IPS-20b (cell line): ENCODE data around the gene IFT25.
A peak's percentile ranks its signal among the peaks of the same experiment; 100 is the strongest.

Experiments
- H3K27ac ChIP-seq: one replicate; pipeline ENCODE4 v1.5.1; 2013; ENCODE audit warnings: low read length
- H3K27me3 ChIP-seq: 2 replicates; pipeline ENCODE4 v1.6.1; 2013; ENCODE audit warnings: mild to moderate bottlenecking, low read length, inconsistent platforms; ENCODE audit not compliant: insufficient read depth
- H3K36me3 ChIP-seq: 2 replicates; pipeline ENCODE4 v1.6.1; 2013; ENCODE audit warnings: low read depth, mild to moderate bottlenecking, inconsistent platforms, low read length, moderate library complexity; ENCODE audit not compliant: insufficient read depth
- H3K4me1 ChIP-seq: 2 replicates; pipeline ENCODE4 v1.6.1; 2013; ENCODE audit warnings: mild to moderate bottlenecking, control low read depth, inconsistent platforms, low read length, moderate library complexity; ENCODE audit not compliant: insufficient read depth
- H3K4me3 ChIP-seq: 2 replicates; pipeline ENCODE4 v1.5.1; 2013; ENCODE audit warnings: mild to moderate bottlenecking, low read length, inconsistent platforms
- H3K9ac ChIP-seq: 2 replicates; pipeline ENCODE4 v1.6.1; 2013; ENCODE audit warnings: low read depth, mild to moderate bottlenecking, inconsistent platforms, low read length, moderate library complexity
- H3K9me3 ChIP-seq: 2 replicates; pipeline ENCODE4 v1.6.1; 2013; ENCODE audit warnings: mild to moderate bottlenecking, low read depth, low read length, inconsistent platforms; ENCODE audit not compliant: insufficient read depth

Gene IFT25

GRCh38 chr1:53942127-53942957 is 3.2 kb downstream of the IFT25 start:
- Histone ChIP-seq H3K4me3 (no peak overlapping the region), H3K27ac (no peak overlapping the region), H3K9ac (no peak overlapping the region), H3K27me3 (no peaks in the 10 kb centered on the region), H3K4me1 (0 out of 2 replicates have a peak, but pooled peaks cover 2% of the 10 kb centered on the region), H3K9me3 (no peaks in the 10 kb centered on the region), H3K36me3 (peaks cover 8% of the 10 kb centered on the region)

GRCh38 chr1:53938136-53938830 is 7.2 kb downstream of the IFT25 start:
- Histone ChIP-seq H3K27ac (no peak overlapping the region), H3K4me3 (no peak overlapping the region), H3K36me3 (peaks cover 16% of the 10 kb centered on the region), H3K9ac (no peak overlapping the region), H3K4me1 (no peaks in the 10 kb centered on the region), H3K9me3 (peaks cover 9% of the 10 kb centered on the region), H3K27me3 (no peaks in the 10 kb centered on the region)

- Histone ChIP-seq H3K4me3 (no peak overlapping the region), H3K4me1 (no peaks in the 10 kb centered on the region), H3K36me3 (peaks cover 16% of the 10 kb centered on the region), H3K27me3 (no peaks in the 10 kb centered on the region), H3K27ac (no peak overlapping the region), H3K9me3 (peaks cover 9% of the 10 kb centered on the region), H3K9ac (no peak overlapping the region)
Measured at GRCh38 chr1:53936430-53936829, 9.1 kb downstream of the IFT25 start.

- no peak overlapping the region for H3K4me3 ChIP-seq
- no peak overlapping the region for H3K9ac ChIP-seq
- no peak overlapping the region for H3K27ac ChIP-seq
- H3K4me1 ChIP-seq, result no peaks in the 10 kb centered on the region
- H3K36me3 ChIP-seq, result peaks cover 16% of the 10 kb centered on the region
- H3K9me3 ChIP-seq, result peaks cover 9% of the 10 kb centered on the region
- H3K27me3 ChIP-seq, result no peaks in the 10 kb centered on the region
Measured at GRCh38 chr1:53934170-53934765, 11.2 kb downstream of the IFT25 start.

- Histone ChIP-seq H3K9ac (no peak overlapping the region), H3K27ac (no peak overlapping the region), H3K9me3 (peaks cover 9% of the 10 kb centered on the region), H3K36me3 (peaks cover 19% of the 10 kb centered on the region), H3K4me3 (no peak overlapping the region), H3K27me3 (no peaks in the 10 kb centered on the region), H3K4me1 (no peaks in the 10 kb centered on the region)
Measured at GRCh38 chr1:53931523-53931922, 14.0 kb downstream of the IFT25 start.

GRCh38 chr1:53930932-53931331 is 14.6 kb downstream of the IFT25 start:
- peaks cover 19% of the 10 kb centered on the region for H3K36me3 ChIP-seq
- no peak overlapping the region for H3K9ac ChIP-seq
- peaks cover 9% of the 10 kb centered on the region for H3K9me3 ChIP-seq
- H3K27me3 ChIP-seq, result no peaks in the 10 kb centered on the region
- no peak overlapping the region for H3K27ac ChIP-seq
- H3K4me1 ChIP-seq, result no peaks in the 10 kb centered on the region
- no peak overlapping the region for H3K4me3 ChIP-seq

GRCh38 chr1:53929246-53929960 is 16.1 kb downstream of the IFT25 start:
- no peaks in the 10 kb centered on the region for H3K27me3 ChIP-seq
- peaks cover 12% of the 10 kb centered on the region for H3K36me3 ChIP-seq
- H3K9me3 ChIP-seq, result peaks cover 6% of the 10 kb centered on the region
- H3K9ac ChIP-seq, result no peak overlapping the region
- no peaks in the 10 kb centered on the region for H3K4me1 ChIP-seq
- H3K4me3 ChIP-seq, result no peak overlapping the region
- H3K27ac ChIP-seq, result no peak overlapping the region

- no peaks in the 10 kb centered on the region for H3K27me3 ChIP-seq
- no peak overlapping the region for H3K4me3 ChIP-seq
- H3K9me3 ChIP-seq, result no peaks in the 10 kb centered on the region
- no peak overlapping the region for H3K27ac ChIP-seq
- no peak overlapping the region for H3K9ac ChIP-seq
- no peaks in the 10 kb centered on the region for H3K4me1 ChIP-seq
- H3K36me3 ChIP-seq, result peaks cover 21% of the 10 kb centered on the region
Measured at GRCh38 chr1:53927376-53927881, 18.1 kb downstream of the IFT25 start.

GRCh38 chr1:53919675-53920066 is 25.8 kb downstream of the IFT25 start:
- Histone ChIP-seq H3K9ac (no peak overlapping the region), H3K4me3 (no peak overlapping the region), H3K9me3 (no peaks in the 10 kb centered on the region), H3K27ac (no peak overlapping the region), H3K36me3 (peaks cover 14% of the 10 kb centered on the region; the same call in 1 of the 2 replicates), H3K27me3 (no peaks in the 10 kb centered on the region), H3K4me1 (peaks cover 6% of the 10 kb centered on the region; the same call in 1 of the 2 replicates)

GRCh38 chr1:53918343-53918742 is 27.2 kb downstream of the IFT25 start:
- H3K27ac ChIP-seq, result no peak overlapping the region
- no peaks in the 10 kb centered on the region for H3K9me3 ChIP-seq
- peaks cover 13% of the 10 kb centered on the region; the same call in 1 of the 2 replicates for H3K36me3 ChIP-seq
- H3K4me1 ChIP-seq, result peaks cover 15% of the 10 kb centered on the region
- H3K9ac ChIP-seq, result no peak overlapping the region
- no peak overlapping the region for H3K4me3 ChIP-seq
- no peaks in the 10 kb centered on the region for H3K27me3 ChIP-seq

GRCh38 chr1:53913352-53914033 is 32.0 kb downstream of the IFT25 start:
- H3K27ac ChIP-seq, result peak overlapping the region; percentile 53
- H3K9ac ChIP-seq, result peak overlapping the region; percentile 3; the same call in 1 of the 2 replicates
- H3K36me3 ChIP-seq, result no peaks in the 10 kb centered on the region

More at GRCh38 chr1:53913352-53914033, 32.0 kb downstream of the IFT25 start:
- no peaks in the 10 kb centered on the region for H3K9me3 ChIP-seq
- peaks cover 24% of the 10 kb centered on the region for H3K4me1 ChIP-seq
- no peaks in the 10 kb centered on the region for H3K27me3 ChIP-seq
- peak overlapping the region; percentile 33; the same call in 1 of the 2 replicates for H3K4me3 ChIP-seq
